HL-60 (cell line): ENCODE data around the gene E2F4.

Source experiments
- DNase-seq, 2 experiments: peaks; one replicate each; pipeline ENCODE4 v3.0.0-alpha.2; 2010 to 2020; ENCODE audit warnings: low read depth in 1 of 2, low spot score in 1 of 2
- H3K27ac ChIP-seq: fragments of 250-450 bp; sonication (Bioruptor Pico); replicated peaks from 2 replicates; pipeline ENCODE4 v1.5.1; 2020; ENCODE audit warnings: mild to moderate bottlenecking, moderate library complexity
- H3K27me3 ChIP-seq: fragments of 250-450 bp; sonication (Bioruptor Pico); 2 replicates; pipeline ENCODE4 v1.5.1; 2021; ENCODE audit warnings: mild to moderate bottlenecking, moderate library complexity; ENCODE audit not compliant: insufficient read depth, poor library complexity, severe bottlenecking
- H3K4me3 ChIP-seq: replicated peaks from 2 replicates; pipeline ENCODE4 v1.5.1; 2011; ENCODE audit warnings: mild to moderate bottlenecking, control low read depth, low read length; ENCODE audit not compliant: insufficient read depth
- GABPA ChIP-seq: IDR thresholded peaks from 2 replicates; pipeline ENCODE4 v1.6.1; 2012; ENCODE audit warnings: low read depth
- POLR2AphosphoS5 ChIP-seq: IDR thresholded peaks from 2 replicates; pipeline ENCODE4 v1.6.1; 2012; ENCODE audit warnings: low read depth
- SPI1 ChIP-seq: IDR thresholded peaks from 2 replicates; pipeline ENCODE4 v1.6.1; 2012; ENCODE audit warnings: low read depth, mild to moderate bottlenecking, borderline replicate concordance
- TF ChIP-seq, protein P1 (sequence below): IDR thresholded peaks from 2 replicates; pipeline ENCODE4 v1.6.1; 2012; ENCODE audit warnings: low read depth; ENCODE audit not compliant: insufficient replicate concordance
- TF ChIP-seq, protein P2 (sequence below): IDR thresholded peaks from one replicate; pipeline ENCODE4 v1.5.1; 2011; ENCODE audit warnings: low read length, control low read depth, inconsistent platforms; ENCODE audit not compliant: insufficient read depth

The E2F4 gene

DNA sequence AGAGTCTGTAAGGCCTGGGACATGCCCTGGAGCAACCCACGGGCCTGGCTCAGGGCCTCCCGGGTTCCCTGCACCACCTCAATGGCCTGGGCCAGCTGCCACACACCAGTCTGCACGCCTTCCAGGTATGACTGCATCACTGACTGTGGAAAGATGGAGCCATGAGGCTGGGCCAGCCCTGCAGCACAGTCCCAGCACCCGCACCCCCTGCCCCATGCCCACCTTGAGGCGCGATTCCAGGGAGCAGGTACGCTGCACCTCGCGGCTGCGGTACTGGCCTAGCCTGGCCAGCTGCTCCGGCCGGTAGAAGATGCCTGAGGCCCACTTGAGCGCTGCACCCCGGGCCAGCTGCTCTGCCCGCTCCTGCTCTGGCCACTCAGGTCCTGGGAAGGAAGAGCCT lies 3.2 kb upstream of the E2F4 start:
- TF ChIP-seq POLR2AphosphoS5 (no peak), SPI1 (no peak), GABPA (no peak)
- TF ChIP-seq, protein P1, sequence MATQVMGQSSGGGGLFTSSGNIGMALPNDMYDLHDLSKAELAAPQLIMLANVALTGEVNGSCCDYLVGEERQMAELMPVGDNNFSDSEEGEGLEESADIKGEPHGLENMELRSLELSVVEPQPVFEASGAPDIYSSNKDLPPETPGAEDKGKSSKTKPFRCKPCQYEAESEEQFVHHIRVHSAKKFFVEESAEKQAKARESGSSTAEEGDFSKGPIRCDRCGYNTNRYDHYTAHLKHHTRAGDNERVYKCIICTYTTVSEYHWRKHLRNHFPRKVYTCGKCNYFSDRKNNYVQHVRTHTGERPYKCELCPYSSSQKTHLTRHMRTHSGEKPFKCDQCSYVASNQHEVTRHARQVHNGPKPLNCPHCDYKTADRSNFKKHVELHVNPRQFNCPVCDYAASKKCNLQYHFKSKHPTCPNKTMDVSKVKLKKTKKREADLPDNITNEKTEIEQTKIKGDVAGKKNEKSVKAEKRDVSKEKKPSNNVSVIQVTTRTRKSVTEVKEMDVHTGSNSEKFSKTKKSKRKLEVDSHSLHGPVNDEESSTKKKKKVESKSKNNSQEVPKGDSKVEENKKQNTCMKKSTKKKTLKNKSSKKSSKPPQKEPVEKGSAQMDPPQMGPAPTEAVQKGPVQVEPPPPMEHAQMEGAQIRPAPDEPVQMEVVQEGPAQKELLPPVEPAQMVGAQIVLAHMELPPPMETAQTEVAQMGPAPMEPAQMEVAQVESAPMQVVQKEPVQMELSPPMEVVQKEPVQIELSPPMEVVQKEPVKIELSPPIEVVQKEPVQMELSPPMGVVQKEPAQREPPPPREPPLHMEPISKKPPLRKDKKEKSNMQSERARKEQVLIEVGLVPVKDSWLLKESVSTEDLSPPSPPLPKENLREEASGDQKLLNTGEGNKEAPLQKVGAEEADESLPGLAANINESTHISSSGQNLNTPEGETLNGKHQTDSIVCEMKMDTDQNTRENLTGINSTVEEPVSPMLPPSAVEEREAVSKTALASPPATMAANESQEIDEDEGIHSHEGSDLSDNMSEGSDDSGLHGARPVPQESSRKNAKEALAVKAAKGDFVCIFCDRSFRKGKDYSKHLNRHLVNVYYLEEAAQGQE = no peak
- TF ChIP-seq, protein P2, sequence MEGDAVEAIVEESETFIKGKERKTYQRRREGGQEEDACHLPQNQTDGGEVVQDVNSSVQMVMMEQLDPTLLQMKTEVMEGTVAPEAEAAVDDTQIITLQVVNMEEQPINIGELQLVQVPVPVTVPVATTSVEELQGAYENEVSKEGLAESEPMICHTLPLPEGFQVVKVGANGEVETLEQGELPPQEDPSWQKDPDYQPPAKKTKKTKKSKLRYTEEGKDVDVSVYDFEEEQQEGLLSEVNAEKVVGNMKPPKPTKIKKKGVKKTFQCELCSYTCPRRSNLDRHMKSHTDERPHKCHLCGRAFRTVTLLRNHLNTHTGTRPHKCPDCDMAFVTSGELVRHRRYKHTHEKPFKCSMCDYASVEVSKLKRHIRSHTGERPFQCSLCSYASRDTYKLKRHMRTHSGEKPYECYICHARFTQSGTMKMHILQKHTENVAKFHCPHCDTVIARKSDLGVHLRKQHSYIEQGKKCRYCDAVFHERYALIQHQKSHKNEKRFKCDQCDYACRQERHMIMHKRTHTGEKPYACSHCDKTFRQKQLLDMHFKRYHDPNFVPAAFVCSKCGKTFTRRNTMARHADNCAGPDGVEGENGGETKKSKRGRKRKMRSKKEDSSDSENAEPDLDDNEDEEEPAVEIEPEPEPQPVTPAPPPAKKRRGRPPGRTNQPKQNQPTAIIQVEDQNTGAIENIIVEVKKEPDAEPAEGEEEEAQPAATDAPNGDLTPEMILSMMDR = no peak

DNA sequence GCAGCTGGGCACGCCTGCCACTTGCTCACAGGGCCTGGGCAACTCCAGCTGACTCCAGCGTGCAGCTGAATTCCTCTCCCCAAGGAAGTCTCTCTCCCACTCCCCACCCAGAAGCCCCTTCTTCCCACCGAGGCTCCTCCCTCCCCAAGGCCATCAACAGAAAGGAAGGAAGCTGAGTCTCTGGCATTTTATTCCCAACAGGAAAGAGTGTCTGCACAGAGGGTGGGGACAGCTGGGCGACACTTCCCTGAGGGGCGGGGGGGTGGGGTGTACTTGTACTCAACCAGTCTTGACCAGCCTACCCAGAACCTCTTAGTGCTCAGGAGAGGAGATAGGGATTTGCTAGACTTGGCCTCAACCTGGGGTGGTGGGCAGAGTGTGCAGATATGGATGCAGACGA lies 1.9 kb upstream of the E2F4 start, which contains the start of gene EXOC3L1:
EXOC3L1 (minus strand) TSS at position 96 of the 400 bp plus-strand sequence. CDS start 460 bp downstream, outside the sequence.
- peaks cover 2% of the 10 kb centered on the region for H3K27me3 ChIP-seq
- no peak within 1 kb of the TSS for H3K27ac ChIP-seq
- H3K4me3 ChIP-seq = no peak within 1 kb of the TSS
- TF ChIP-seq, protein P1 = no peak
- TF ChIP-seq SPI1 = no peak
- TF ChIP-seq GABPA = no peak
- TF ChIP-seq, protein P2 = no peak
- TF ChIP-seq POLR2AphosphoS5 = no peak
- no peak for DNase-seq

More for the DNA sequence above, 3.2 kb upstream of the E2F4 start:
- Histone ChIP-seq H3K4me3 (no peak overlapping the region), H3K27ac (no peak overlapping the region), H3K27me3 (peaks cover 7% of the 10 kb centered on the region)
- DNase-seq = no peak

DNA sequence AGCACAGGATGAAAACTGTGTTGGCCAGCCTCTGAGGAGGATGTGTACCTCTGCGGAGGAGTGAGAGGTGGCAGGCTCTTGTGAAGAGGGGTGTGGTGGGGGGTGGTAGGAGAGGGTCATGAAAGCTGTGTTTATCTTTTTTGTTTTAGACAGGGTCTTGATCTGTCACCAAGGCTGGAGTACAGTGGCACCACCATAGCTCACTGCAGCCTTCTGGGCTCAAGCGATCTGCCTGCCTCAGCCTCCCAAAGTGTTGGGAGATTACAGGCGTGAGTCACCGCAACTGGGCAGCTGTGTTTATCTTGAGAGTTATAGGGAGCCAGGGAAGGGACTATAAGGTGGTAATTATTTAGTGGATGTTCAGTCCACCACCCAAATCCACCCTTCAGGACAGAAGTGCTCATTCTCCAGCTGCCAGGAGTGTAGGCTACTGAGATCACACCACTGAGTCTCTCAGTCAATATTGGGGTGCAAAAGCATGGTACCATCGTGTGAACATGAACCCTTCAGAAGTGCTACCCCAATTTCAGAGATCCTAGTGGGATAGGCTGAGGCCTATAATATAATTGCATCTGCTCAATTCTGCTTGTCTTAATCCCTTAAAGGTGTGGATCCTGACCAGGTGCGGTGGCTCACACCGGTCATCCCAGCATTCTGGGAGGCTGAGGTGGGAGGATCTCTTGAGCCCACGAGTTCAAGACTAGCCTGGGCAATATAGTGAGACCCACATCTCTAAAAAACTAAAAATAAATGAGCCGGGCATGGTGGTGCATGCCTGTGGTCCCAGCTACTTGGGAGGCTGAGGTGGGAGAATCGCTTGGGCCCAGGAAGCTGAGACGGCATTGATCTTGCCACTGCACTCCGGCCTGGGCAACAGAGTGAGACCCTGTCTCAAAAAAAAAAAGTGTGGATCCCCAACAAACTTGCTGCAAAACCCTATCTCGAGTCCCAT lies 1.2 kb upstream of the E2F4 start:
- H3K27ac ChIP-seq = no peak overlapping the region
- no peak overlapping the region for H3K4me3 ChIP-seq
- TF ChIP-seq, protein P2 = no peak
- TF ChIP-seq SPI1 = no peak
- TF ChIP-seq POLR2AphosphoS5 = no peak
- TF ChIP-seq GABPA = no peak
- TF ChIP-seq, protein P1 = no peak
- H3K27me3 ChIP-seq = no peaks in the 10 kb centered on the region
- DNase-seq = no peak
